GM18511 (cell line): ENCODE data around the gene MMP24.

Experiments used
- ATAC-seq: cut with Tn5 transposase; IDR thresholded peaks from one replicate; pipeline ENCODE4 v1.9.1; 2021; ENCODE audit warnings: mild to moderate bottlenecking, moderate library complexity; ENCODE audit not compliant: unreplicated experiment

MMP24 gene

DNA sequence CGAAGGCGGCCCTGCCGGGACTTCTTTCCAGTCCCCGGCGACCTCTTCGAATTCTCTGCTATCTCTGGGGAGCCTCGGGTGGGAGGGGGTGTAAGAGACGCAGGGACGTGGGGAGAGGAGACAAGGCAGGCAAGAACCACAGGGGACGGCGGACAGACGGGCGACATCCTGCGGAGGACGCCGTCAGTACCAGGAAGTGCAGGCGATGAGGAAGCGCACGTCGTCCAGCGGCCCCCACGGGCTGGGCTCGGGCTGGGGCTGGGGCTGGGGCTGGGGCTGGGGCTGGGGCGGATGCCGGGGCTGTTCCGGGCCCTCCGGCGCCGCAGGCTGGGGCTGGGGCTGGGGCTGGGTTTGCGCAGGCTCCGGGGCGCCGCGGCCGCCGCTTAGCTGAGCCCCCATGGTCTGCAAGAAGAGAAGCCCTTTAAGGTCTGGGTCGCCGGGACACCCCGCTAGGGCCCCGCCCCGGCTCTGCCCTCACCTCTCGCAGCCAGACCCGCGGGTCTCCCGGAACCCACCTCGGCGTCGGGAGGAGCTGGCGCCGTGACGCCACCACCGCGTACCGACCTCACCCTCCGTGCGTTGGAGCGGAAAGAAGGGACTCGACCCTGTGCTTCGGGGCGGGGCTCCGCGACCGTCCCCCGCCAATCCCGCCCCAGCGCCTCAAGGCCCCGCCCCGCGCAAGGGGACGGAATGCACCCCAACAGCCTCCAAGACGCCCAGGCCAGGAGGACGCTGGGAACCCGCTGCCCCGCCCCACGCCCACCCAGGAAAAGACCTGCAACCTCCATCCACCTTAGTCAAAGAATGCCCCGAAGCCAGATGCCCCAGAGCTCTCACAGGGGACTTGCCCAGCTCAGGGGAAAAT, 51.3 kb downstream of the MMP24 start, which contains the start of gene MMP24OS:
Gene MMP24OS, minus strand, starts transcription at position 592 of the 865 bp plus-strand sequence. Its CDS starts 193 bp downstream, at position 399.
- peak; percentile 92 for ATAC-seq

DNA sequence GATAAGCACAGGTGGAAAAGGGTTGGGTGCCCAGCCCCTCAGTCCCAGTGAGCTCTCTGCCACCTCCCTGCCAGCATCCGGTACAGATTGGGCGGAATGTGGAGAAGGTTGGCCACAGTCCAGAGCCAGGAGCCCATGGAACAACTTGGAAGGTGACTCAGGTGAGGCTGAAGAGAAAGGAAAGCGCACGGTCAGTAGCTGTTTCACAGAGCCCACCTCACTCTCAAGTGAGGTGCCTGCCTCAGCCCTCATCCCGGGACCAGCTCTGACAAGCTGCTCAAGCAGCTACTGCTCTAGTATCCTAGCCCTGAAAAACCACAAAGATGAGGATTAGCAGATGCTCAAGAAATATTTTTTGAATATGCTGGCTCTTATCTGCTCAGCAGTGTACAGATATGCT, 52.5 kb downstream of the MMP24 start:
- no peak for ATAC-seq

DNA sequence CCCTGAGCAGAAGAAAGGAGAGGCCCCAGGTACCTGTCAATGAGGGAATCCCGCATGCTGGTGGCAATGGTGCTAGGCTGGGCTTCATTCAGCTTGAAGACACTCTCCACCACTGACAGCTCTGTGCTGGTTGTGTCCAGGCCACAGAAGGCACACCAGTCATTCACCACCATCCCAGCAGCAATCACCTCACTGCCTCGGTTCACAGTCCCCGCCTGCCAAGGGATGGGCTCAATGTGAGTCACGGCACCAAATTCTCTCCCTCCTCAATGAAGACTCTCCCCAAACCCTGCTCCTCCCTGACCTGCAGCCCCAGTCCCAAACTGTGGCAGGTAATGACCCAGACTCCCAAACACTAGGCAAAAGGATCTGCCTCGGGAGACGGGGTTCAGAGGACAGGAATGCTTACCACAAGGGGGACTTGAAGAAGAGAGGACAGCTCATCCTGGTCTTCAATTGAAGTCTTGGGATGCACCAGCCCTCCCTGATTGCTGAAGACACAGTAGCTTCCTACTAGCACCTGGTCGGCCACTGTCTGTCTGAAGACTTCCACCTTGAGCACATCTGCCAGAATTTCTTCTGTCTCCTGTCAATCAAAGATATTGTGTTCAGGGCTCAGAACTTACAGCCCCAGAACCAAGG, 53.2 kb downstream of the MMP24 start:
- no peak for ATAC-seq

DNA sequence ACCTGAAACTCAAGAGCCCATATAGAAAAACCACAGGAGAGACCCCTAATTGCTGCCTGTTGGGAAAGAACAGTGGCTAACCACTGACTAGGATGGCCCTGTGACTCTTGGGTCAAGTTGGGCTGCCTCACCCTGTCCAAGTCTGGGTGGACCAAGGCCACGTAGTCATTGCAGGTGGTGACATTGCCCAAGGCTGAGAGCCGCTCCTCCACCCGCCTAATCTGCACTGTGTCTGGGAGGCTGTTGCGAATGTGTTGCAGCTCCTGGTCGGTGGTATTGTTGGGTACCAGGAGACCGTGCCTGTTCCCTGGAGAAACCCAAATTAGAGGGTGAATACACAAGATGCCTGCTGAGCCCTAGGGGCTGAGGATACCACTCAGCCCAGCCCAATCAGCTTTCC, 54.0 kb downstream of the MMP24 start:
- no peak for ATAC-seq

DNA sequence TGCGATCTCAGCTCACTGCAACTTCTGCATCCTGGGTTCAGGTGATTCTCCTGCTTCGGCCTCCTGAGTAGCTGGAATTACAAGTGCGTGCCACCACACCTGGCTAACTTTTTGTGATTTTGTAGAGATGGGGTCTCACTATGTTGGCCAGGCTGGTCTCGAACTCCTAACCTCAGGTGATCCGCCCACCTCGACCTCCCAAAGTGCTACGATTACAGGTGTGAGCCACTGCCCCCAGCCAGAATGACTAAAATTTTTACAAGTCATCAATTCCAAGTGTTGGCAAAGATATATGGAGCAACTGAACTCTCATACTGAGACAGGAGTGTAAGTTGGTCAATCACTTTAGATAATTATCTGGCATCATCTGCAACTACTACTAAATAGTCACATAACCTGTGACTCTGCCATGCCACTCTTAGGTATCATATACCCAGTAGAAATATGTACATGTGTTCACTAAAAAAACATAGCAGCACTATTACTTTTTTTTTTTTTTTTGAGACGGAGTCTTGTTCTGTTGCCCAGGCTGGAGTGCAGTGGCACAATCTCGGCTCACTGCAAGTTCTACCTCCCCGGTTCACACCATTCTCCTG, 55.1 kb downstream of the MMP24 start:
- ATAC-seq, result no peak

DNA sequence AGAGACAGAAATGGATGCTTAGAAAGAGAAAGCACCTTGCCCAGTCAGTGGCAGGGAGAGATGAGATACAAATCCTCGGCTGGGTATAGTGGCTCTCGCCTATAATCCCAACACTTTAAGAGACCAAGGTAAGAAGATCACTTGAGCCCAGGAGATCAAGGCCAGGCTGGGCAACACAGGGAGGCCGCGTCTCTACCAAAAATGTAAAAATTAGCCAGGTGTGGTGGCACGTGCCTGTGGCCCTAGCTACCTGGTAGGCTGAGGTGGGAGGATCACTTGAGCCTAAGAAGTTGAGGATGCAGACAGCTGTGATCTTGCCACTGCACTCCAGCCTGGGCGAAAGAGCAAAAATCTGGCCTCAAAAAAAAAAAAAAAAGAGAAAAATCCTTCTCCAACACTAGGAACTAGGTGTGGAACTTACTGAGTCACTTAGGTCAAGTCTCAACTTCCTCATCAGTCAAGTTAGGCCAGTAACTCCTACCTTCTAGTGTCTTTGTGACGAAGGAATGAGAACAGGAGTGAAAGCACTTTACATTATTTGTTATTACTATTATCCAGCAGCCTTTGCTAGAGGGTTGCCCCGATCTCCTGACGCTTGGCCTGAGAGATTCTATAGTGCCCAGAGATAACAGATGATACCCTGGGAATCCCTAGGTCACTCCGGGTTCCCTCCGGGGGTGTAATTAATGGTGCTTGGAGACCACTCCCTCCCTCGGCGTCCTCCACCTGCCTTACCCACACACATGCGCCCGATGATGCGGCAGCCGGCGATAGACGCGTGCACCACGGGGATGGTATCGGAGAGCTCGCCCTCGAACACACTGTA, 57.2 kb downstream of the MMP24 start:
- ATAC-seq, result peak; percentile 28

DNA sequence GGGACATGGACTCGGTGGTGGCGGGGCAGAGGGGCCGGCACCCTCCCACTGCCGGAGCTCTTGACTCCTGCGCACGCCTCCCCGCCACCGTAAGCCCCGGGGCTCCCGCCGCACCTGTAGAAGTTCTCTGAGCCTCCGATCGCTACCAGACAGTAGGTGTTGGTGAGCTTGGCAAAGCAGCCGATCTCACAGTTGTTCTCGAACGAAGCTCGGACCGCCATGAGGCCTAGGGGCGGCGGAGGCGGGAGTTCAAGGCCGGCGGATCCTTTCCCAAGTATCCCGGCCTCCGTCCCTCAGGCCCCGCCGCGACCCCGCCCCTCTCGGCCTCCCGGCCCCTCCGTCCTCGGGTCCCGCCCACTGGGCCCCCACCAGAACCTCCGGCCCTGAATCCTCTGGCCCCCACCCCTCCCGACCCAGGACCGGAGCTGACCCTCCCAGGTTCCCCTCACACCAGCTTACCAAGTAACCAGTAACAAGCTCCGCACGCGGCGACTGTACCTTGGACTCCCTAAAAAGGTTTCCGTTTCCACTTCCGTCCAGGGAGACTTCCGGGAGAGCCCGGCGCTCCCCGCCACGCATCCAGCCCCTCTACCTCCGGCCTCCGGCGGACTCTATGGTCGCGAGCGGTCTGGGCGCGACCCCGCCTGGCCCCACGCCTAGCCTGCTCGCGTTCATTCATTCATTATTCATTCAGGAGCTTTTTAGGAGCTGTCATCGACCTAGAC, 57.9 kb downstream of the MMP24 start, which contains the start of gene EIF6:
Gene EIF6, minus strand, starts transcription at position 506 of the 725 bp plus-strand sequence. Its CDS starts 285 bp downstream, at position 221.
- ATAC-seq, result peak; percentile 88

DNA sequence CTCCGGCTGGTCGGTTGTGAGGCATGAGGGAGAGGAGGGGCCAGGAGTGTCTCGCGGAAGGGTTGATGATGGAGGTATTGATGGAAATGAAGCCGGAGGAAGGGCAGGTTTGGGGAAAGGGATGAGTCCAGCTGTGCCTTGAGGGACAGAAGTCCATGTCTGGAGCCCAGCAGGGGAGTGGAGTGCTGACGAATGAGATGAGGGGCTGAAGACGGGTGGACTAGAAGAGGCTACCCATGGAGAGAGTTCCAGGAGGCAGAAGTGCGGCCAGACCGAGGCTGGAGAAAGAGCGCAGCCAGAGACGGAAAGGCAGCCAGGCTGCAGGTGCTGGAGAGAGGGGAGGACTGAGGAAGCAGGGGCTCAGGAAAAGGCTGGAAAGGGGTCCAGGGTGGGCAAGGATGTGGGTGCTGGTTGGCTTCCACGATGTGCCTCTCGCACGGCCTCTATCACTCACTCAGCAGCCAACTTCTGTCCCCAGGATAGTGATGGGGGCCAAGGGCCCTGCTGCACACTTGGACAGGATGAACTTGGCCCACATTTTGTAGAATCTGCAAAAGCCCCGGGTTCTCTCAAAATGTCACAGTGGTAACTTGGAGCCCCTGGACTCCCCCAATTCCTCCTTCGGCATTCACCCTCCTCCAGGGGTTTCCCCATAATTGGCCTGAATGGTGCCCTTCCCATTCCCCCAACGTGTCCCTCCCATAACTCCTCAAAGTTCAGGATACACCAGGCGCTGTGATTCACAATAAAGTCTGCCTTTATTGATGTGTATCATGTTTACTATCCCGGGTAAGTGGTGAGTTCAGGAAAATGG, 58.7 kb downstream of the MMP24 start:
- ATAC-seq, result no peak

DNA sequence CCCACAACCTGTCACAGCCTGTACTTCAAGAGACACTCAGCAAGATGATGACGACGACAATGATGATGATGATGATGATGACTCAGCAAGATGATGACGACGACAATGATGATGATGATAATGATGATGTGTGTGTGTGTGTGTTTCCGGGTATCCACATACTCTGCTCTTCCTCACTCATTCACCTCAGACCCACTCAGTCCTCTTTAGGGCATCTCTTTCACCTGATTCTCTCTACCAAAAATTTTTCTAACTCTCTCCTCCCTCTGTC, 59.3 kb downstream of the MMP24 start:
- no peak for ATAC-seq

DNA sequence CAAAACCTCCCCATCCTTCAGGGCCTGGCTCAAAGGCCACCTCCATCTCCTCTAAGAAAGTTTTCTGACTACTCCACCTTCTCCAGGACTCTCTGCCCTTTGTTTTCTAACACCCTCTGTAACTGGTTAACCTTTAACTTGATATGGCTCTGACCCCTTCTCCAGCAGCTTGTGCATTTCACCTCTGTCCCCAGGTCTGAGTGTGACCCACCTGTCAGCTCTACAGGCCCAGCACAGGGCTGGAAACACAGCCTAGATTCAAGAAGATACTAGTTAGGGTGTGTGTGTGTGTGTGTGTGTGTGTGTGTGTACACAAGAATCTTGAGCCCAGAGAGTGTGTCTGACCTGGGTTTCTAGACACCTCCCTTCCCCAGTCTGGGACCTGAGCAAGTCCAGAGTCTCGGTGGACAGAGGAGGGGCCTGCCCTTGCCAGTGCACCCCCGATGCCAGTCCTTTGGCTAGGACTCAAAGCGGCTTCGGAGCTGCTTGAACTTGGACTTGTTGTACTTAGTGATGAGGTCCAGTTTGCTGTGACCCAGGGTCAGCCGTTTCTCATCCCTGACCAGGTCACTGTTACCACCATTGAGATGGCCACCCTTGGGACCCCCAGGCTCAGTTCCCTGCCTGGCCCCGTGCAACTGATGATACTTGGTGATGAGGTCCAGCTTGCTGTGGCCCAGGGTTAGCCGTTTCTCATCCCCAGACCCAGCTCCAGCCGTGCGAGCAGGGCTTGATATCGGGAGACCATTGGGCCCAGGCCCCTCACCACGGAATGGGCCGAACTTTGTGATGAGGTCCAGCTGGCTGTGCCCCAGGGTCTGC, 59.8 kb downstream of the MMP24 start:
- no peak for ATAC-seq

DNA sequence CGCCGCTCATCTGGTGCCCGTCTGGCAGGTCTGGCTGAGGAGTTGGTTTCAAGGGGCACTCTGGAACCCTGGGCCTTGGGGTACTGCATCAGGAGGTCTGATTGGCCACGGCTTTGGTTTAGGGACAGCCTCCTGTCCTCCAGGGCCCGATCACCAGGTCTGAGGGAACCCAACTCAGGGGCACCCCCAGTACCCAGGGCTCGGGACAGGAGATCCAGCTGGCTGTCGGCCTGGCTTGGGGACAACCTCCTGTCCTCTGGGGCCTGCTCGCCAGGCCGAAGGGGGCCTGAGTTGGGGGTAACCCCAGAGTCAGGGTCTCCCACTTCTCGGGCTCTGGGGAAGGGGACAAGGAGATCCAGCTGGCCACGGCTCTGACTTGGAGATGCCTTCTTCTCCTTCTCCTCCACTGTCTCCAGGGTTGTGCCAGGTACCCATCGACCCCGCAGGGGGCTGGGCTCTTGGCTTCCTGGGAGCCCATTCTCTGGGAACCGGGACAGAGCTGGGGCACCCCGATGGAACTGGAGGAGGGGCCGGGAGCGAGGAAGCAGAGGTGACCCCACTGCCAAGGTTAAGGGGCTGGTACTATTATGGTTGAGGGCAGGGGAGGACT, 60.5 kb downstream of the MMP24 start:
- no peak for ATAC-seq

DNA sequence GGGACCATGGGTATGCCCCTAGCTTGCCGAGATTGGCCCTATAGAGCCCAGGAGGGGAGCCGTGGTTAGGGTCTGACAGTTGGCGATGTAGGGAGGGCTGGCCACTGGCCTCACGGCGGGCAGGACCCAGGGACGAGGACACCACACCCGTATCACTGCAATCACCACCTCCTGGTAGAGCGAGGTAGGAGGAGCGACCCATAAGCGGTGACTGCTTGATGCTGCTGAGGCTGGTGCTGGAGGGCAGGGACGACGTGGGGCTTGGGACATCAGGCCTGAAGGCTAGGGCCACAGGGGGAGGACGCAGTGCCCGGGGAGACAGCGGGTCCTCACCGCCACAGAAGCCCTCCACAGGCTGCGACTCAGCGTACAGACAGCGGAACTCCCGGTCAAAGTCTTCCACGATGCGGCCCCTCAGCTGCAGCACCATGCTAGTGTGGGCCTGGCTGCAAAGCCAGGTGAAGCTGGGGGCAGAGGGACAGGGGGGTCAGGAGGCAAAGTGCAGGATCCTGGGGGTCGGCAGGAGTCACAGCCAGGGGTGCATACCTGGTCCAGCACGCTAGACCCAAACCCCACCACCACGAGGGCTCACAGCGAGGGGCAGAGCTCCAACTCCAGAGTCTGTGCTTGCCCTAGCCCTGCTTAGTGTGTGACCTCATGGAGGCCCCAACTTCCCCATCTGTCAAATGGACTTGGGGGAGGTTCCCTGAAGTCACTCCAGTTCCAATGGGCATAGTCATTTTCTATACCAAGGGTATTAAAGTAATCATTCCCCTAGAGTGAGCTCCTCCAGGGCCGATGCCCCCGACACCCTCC, 61.2 kb downstream of the MMP24 start:
- ATAC-seq, result no peak

DNA sequence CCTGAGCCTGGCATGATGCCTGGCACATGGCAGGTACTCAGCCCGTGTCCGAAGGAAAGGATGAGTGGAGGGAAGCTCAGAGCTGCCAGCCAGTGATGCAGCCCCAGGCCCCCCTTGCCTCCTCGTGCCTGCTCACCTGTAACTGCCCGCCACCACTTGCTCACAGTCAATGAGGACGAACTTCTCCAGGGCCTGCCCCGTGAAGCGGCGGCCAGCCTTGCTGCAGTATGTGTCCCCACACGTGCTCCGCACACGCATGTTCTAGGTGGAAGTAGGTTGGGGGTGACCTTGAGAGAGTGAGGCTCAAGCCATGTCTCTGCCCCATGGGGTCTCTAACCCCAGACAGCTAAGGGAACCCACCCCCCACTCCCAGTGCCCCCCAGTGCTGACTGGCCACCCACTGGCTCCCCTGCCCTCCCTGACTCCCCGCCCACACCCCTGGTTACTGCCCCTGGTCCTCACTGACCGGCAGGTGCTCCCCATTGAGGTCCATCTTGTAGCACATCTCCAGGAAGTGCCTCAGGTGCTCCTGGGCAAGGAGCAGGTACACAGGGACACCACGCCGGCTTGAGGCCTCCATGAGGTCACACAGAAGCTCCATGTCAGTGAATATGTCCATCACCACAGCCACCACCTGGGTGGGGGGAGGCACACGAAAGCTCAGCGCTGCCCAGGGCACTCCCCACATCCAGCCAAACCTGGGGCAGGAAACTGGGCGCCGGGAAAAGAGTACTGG, 62.0 kb downstream of the MMP24 start:
- ATAC-seq, result no peak

DNA sequence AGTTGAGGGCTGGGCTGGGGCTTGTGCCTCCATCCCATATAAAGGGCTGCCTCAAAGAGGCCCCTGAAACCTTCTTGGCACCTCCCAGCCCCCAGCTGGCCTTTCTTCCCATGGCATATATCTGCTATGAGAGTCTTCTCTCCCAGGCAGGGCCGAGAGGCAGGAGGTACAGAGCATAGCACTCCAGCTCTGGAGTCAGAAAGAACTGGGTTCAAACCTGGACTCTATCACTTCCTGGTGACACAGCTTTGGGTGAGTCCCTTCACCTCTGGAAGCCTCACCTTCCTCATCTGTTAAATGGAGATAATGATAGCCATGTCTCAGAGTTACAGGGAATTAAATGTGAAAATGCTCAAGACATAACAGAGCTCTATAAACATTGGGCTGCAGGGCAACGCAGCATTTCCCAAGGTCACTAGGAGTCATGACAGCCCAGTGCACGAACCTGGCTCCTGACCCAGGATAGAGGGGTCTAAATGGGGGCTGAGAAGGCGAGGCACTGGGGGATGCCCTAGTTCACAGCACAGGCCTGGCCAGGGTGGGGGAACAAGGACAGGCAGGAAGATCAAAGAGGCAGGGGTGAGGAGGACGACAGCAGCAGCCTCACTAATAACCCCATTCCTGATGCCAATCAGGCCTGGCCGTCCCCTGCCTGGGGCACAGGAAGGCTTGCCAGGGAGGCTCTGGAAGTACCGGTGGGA, 63.8 kb downstream of the MMP24 start:
- no peak for ATAC-seq

DNA sequence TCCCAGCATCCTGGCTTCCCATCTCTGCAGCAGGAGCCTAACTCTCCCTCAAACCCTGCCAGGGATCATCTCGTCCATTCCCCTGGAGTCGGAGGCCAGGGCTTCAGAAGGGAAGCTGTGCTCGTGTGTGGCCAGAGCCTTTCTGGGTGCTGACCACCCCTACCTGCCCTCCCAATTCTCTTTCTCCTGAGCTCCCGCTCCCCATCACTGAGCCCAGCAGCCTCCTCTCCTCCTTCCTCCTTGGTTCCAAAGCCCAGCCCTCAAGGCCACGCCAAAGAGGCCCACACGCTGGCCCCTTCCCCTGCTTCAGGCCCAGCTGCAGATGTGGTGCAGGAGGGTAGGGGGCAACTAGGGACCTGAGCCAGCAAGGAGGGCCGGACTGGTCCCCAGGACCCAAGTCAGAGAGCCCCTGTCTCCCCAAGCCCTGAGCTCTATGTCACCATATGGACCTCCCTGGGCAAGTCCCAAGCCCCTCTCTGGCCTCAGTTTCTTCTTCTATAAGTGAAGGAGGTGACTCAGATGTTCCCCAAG, 64.5 kb downstream of the MMP24 start:
- ATAC-seq, result no peak
